ENCODE results near the gene MAEA.

MAEA gene

GRCh38 chr4:1347410-1347864 lies 57.7 kb downstream of the MAEA start:
- in situ Hi-C loops (cut with HindIII; ENCODE audit: low sequenced_read_pairs), result loop anchor here (10.0 kb wide), 2 partner anchors 297 to 373 kb away; partner anchors contain the start of gene DGKQ

GRCh38 chr4:1348014-1348513 lies 58.4 kb downstream of the MAEA start:
- in situ Hi-C loops (cut with HindIII; ENCODE audit: low sequenced_read_pairs), result loop anchor here (10.0 kb wide), 2 partner anchors 297 to 373 kb away; partner anchors contain the start of gene DGKQ

GRCh38 chr4:1348746-1349145 lies 59.1 kb downstream of the MAEA start:
- in situ Hi-C loops (cut with HindIII; ENCODE audit: low sequenced_read_pairs), result loop anchor here (10.0 kb wide), 2 partner anchors 296 to 374 kb away; partner anchors contain the start of gene DGKQ

- in situ Hi-C loops (cut with HindIII; ENCODE audit: low sequenced_read_pairs), result loop anchor here (10.0 kb wide), 4 partner anchors 225 to 375 kb away; partner anchors contain the start of gene DGKQ
Measured at GRCh38 chr4:1349359-1350168, 59.9 kb downstream of the MAEA start.

GRCh38 chr4:1350169-1350520 lies 60.5 kb downstream of the MAEA start:
- in situ Hi-C loops (cut with HindIII; ENCODE audit: low sequenced_read_pairs), result loop anchor here (10.0 kb wide), 2 partner anchors 225 to 315 kb away; no protein-coding TSS in a partner anchor

- in situ Hi-C loops (cut with HindIII; ENCODE audit: low sequenced_read_pairs), result loop anchor here (10.0 kb wide), 2 partner anchors 227 to 317 kb away; no protein-coding TSS in a partner anchor
Measured at GRCh38 chr4:1351854-1352566, 62.3 kb downstream of the MAEA start.

GRCh38 chr4:1352567-1352900 lies 62.8 kb downstream of the MAEA start:
- in situ Hi-C loops (cut with HindIII; ENCODE audit: low sequenced_read_pairs), result loop anchor here (10.0 kb wide), 2 partner anchors 228 to 318 kb away; no protein-coding TSS in a partner anchor

GRCh38 chr4:1353186-1354055 lies 63.7 kb downstream of the MAEA start:
- in situ Hi-C loops (cut with HindIII; ENCODE audit: low sequenced_read_pairs), result loop anchor here (10.0 kb wide), 2 partner anchors 229 to 319 kb away; no protein-coding TSS in a partner anchor

- in situ Hi-C loops (cut with HindIII; ENCODE audit: low sequenced_read_pairs), result loop anchor here (10.0 kb wide), 2 partner anchors 230 to 320 kb away; no protein-coding TSS in a partner anchor
Measured at GRCh38 chr4:1354136-1354982, 64.7 kb downstream of the MAEA start.

GRCh38 chr4:1354983-1355275 lies 65.2 kb downstream of the MAEA start:
- in situ Hi-C loops (cut with HindIII; ENCODE audit: low sequenced_read_pairs), result loop anchor here (10.0 kb wide), 2 partner anchors 230 to 320 kb away; no protein-coding TSS in a partner anchor

GRCh38 chr4:1355378-1355777 lies 65.7 kb downstream of the MAEA start:
- in situ Hi-C loops (cut with HindIII; ENCODE audit: low sequenced_read_pairs), result loop anchor here (10.0 kb wide), 2 partner anchors 231 to 321 kb away; no protein-coding TSS in a partner anchor

GRCh38 chr4:1356181-1356998 lies 66.7 kb downstream of the MAEA start:
- in situ Hi-C loops (cut with HindIII; ENCODE audit: low sequenced_read_pairs), result loop anchor here (10.0 kb wide), 2 partner anchors 232 to 322 kb away; no protein-coding TSS in a partner anchor

GRCh38 chr4:1357356-1358248 lies 67.9 kb downstream of the MAEA start:
- in situ Hi-C loops (cut with HindIII; ENCODE audit: low sequenced_read_pairs), result loop anchor here (10.0 kb wide), 2 partner anchors 233 to 323 kb away; no protein-coding TSS in a partner anchor

- in situ Hi-C loops (cut with HindIII; ENCODE audit: low sequenced_read_pairs), result loop anchor here (10.0 kb wide), 2 partner anchors 234 to 324 kb away; no protein-coding TSS in a partner anchor
Measured at GRCh38 chr4:1358421-1359143, 68.9 kb downstream of the MAEA start.

GRCh38 chr4:1359144-1359501 lies 69.4 kb downstream of the MAEA start:
- in situ Hi-C loops (cut with HindIII; ENCODE audit: low sequenced_read_pairs), result loop anchor here (10.0 kb wide), 2 partner anchors 234 to 324 kb away; no protein-coding TSS in a partner anchor

- in situ Hi-C loops (cut with HindIII; ENCODE audit: low sequenced_read_pairs), result loop anchor here (10.0 kb wide), 2 partner anchors 235 to 325 kb away; no protein-coding TSS in a partner anchor
Measured at GRCh38 chr4:1359976-1360375, 70.3 kb downstream of the MAEA start.
